GM19468 (cell line): ENCODE measurements around the gene ENPP6.
"Not testable (repeated sequence)": the region's sequence is repeated elsewhere in the genome, so short reads cannot be mapped to it uniquely, and the experiment has no call there.

ENCODE experiments used
- ATAC-seq: cut with Tn5 transposase; IDR thresholded peaks from one replicate; pipeline ENCODE4 v1.9.1; 2021; ENCODE audit warnings: mild to moderate bottlenecking, moderate library complexity, moderate number of reproducible peaks; ENCODE audit not compliant: unreplicated experiment; ENCODE audit errors: extremely low read depth

The ENPP6 gene

GRCh38 chr4:184154199-184154598 lies 63.5 kb downstream of the ENPP6 start:
- no peak for ATAC-seq

- no peak for ATAC-seq
Observed at GRCh38 chr4:184153781-184154180, 63.9 kb downstream of the ENPP6 start.

GRCh38 chr4:184151988-184152485 lies 65.6 kb downstream of the ENPP6 start:
- ATAC-seq = no peak

- no peak for ATAC-seq
Observed at GRCh38 chr4:184150102-184150839, 67.4 kb downstream of the ENPP6 start.

GRCh38 chr4:184148738-184149637 lies 68.7 kb downstream of the ENPP6 start:
- no peak for ATAC-seq

GRCh38 chr4:184147858-184148737 lies 69.6 kb downstream of the ENPP6 start:
- ATAC-seq = no peak

GRCh38 chr4:184146951-184147350 lies 70.7 kb downstream of the ENPP6 start:
- ATAC-seq = no peak

GRCh38 chr4:184145596-184145995 lies 72.1 kb downstream of the ENPP6 start:
- no peak for ATAC-seq

- ATAC-seq = no peak
Observed at GRCh38 chr4:184143770-184144564, 73.7 kb downstream of the ENPP6 start.

- ATAC-seq = no peak
Observed at GRCh38 chr4:184142121-184143000, 75.3 kb downstream of the ENPP6 start.

- ATAC-seq = not testable (repeated sequence)
Observed at GRCh38 chr4:184140901-184141300, 76.8 kb downstream of the ENPP6 start.

- no peak for ATAC-seq
Observed at GRCh38 chr4:184136525-184136924, 81.1 kb downstream of the ENPP6 start.

- ATAC-seq = no peak
Observed at GRCh38 chr4:184126800-184127199, 90.9 kb downstream of the ENPP6 start.

- no peak for ATAC-seq
Observed at GRCh38 chr4:184122631-184123408, 94.9 kb downstream of the ENPP6 start.

GRCh38 chr4:184120549-184121127 lies 97.0 kb downstream of the ENPP6 start:
- ATAC-seq = no peak

- no peak for ATAC-seq
Observed at GRCh38 chr4:184117662-184118199, 99.9 kb downstream of the ENPP6 start.

- ATAC-seq = no peak
Observed at GRCh38 chr4:184115399-184115798, 102.3 kb downstream of the ENPP6 start.
